Hepatic stellate cell (primary cell): ENCODE results near the gene STXBP5.
"Not testable (repeated sequence)": the region's sequence is repeated elsewhere in the genome, so short reads cannot be mapped to it uniquely, and the experiment has no call there.

Experiments used
- DNase-seq: peaks from one replicate; pipeline ENCODE4 v3.0.0; 2011; ENCODE audit warnings: low spot score

The STXBP5 gene

DNA sequence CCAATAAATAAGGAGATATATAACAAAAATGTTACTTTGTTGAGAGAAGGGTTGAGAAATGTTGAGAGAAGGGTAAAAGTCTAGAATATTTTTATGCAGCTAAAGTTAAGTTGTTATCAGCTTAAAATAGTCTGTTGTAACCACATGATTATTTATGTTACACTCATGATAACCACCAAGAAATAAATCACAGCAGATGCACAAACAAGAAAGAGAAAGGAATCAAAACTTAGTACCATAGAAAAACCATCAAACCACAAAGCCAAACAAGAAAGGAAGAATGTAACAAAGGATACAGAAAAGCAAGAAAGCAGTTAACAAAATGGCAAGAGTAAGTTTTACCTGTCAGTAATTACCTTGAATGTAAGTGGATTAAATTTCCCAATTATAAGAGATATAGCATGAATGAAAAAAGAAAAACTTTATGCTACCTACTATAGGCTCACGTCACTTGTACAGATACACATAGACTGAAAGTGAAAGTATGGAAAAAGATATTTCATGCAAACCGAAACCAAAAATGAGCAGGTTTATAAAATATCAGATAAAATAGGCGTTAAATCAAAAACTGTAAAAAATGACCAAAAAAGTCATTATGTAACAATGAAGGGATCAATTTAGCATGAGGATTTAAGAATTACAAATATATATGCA, 93.6 kb downstream of the STXBP5 start:
- DNase-seq = no peak

DNA sequence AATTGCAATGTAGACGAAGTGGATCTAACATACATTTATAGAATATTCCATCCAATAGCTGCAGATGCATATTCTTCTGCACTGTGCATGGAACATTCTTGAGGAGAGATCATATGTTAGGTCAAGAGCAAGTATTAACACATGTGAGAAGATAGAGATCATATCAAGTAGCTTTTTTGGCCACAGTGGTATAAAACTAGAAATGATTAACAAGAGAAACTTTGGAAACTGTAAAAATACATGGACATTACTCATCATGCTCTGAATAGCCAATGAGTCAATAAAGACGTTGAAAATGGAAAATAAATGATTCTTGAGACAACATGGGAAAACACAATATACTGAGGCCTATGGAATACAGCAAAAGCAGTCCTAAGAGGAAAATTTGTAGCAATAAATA, 94.2 kb downstream of the STXBP5 start:
- no peak for DNase-seq

DNA sequence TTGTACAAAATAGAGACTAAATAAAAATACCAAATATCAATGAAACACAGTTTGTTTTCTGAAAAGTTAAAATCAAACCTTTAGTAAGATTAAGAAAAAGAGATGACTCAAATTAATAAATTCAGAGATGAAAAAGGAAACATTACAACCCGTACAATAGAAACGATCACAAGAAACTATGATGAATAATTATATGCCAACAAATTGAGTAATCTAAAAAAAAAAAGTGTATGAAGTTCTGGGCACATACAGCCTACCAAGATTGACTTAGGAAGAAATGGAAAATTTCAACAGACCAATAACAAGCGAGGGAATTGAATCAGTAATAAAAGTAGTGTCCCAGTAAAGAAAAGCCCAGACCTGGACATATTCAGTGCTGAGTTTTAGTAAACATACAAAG, 94.8 kb downstream of the STXBP5 start:
- no peak for DNase-seq

DNA sequence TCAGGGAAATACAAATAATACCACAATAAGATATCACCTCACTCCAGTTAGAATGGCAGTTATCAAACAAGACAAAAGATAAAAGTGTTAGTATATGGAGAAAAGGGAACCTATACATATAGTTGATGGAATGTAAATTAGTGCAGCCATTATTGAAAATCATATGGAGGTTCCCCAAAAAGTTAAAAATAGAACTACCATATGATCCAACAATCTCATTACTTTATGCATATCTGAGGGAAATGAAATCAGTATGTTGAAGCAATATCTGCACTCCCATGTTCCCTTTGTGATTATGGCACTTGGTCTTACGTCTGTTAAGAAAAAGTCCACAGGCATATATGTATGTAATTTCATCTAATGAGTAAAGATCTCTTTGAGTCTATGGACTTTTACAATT, 96.9 kb downstream of the STXBP5 start:
- DNase-seq = no peak

DNA sequence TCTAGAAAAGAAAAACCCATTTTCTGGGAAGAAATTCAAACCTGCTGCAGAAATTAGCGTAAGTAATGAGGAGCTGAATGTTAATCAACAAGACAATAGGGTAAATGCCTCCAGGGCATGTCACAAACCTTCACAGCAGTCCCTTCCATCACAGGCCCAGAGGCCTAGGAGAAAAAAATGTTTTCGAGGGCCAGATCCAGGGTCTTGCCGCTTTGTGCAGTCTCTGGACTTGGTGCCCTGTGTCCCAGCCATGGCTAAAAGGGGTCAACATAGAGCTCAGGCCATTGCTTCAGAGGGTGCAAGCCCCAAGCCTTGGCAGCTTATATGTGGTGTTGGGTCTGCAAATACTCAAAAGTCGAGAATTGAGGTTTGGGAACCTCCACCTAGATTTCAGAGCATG, 99.8 kb downstream of the STXBP5 start:
- DNase-seq = no peak

DNA sequence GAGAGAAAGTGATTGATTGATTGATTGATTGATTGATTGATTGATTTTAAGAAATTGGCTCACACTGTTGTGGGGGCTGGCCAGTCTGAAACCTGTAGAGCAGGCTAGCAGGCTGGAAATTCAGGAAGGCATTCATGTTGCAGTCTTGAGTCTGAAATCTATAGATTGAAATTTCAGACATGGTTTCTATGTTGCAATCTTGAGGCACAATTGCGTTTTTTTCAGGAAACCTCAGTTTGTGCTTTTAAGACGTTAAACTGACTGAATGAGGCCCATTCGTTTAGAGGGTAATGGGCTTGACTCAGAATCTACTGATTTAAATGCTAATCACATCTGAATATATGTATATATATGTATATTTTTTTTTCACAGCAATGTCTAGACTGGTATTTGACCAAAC, 106.3 kb downstream of the STXBP5 start:
- DNase-seq = no peak

DNA sequence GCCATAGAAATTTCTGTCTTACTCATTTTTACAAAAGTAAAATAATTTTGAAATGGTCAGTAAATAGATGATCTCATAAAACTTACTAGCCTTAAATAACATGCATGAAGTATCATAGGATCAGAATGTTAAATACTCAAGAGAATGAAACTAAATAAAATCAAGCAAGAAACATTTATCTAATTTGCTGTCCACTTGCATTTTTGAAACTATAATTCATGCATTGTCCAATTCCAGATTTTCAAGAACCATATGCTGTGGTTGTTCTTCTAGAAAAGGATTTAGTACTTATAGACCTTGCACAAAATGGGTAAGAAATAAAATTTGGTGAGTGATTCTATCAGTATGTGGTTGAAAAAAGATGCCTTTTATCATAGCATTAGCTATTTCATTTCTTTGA, 107.0 kb downstream of the STXBP5 start:
- no peak for DNase-seq

DNA sequence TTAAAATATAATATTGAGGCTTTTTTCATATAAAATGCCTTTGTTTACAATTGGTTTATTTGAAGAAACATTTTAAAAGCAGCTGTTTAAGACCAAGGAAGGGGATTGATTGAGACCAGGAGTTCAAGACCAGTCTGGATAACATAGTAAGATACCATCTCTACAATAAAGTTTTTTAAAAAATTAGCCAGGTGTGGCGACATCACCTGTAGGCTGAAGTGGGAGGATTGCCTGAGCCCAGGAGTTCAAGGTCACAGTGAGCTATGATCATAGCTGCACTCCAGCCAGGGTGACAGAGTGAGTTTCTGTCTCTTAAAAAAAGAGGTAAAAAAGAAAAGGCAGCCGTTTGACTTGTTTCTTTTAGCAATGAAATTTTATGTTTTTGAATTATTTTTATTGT, 117.0 kb downstream of the STXBP5 start:
- no peak for DNase-seq

DNA sequence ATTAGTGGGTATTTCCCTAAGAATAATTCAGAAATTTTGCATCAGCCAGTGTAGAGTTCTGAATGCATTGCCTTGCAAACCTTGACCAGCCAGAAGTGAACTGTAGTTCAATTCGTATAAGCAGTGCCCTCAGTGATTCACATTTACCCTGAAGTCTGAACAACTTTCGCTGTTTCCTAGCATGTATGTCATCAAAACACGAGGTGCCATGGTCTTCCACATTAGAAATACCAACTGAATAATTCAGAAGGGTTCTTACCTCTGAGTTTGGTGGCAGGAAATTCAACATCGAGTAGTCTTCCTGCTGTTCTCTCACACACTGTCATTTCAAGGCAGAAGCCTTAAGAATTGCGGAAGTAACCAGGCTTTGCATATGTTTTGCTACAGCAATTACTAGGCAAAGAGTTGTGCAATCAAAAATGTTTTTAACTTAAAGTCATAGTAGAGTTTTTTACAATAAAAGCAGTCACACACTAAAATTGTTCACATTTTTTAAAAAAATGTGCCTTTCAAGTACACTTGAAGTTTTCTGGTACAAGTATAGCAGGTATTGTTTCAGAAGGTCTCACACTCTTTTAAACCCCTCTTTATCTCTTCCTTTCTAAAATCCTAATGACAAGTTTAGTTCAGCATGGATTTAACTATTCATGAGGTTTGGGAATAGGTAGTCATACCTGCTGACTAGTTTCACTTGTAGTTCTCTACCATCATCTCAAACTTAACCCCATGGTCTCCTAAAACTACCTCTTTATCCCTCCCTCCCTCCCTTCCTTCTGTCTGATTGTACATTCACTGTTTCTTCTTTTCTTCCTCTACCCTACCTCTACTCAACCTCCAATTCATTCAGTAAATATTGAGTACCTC, 118.3 kb downstream of the STXBP5 start:
- no peak for DNase-seq

DNA sequence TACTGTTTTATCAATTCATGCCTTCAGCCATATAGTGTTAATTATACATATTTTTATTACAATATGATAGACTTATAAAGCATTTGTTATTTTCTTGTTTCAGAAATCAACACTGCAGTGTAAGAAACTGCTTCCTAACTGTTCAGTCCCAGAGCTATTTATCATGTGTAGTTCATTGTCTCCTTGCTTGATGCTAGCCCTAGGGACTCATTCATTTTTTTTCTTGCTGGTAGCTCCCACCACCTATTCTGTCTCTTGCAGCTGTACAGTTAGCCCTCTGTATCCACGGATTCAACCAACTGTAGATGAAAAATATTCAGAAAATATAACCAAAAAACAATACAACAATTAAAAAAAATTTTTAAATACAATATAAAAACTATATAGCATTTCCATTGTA, 121.3 kb downstream of the STXBP5 start:
- DNase-seq = no peak

DNA sequence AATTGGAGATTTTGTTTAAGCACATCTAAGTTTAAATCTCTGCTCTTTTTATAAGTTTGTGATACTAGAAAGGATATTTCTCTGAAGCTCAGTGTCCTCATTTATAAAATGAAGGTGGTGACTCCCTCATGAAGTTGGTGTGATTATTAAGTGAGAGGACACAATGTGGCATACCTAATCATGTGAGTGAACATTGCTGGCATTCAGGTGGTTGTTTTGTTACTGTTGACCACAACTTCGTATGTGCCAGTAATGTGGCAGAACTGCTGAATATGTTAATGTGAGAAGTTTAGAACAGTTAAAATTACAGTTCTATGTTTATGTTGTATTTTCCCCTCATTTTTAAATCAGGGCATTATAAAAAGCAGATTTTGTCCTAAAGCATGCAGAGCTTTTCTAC, 127.2 kb downstream of the STXBP5 start:
- DNase-seq = no peak

DNA sequence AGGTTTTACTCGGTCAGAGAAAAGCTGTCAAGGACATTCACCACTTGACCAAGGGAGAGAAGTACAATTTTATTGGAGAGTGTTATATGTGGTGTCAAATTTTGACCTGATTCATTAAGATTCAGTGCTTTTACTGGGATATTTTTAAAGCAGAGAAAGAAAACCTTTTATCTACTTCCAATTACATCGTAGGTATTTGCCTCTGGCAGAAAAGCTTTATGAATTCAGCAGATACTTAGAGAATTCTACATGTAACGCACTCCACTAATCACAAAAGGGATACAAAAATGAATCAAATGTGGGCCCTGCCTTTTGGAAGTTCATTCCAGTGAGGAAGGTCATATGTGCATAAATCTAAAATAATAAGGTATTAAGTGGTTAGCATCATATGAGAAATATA, 133.7 kb downstream of the STXBP5 start:
- no peak for DNase-seq

DNA sequence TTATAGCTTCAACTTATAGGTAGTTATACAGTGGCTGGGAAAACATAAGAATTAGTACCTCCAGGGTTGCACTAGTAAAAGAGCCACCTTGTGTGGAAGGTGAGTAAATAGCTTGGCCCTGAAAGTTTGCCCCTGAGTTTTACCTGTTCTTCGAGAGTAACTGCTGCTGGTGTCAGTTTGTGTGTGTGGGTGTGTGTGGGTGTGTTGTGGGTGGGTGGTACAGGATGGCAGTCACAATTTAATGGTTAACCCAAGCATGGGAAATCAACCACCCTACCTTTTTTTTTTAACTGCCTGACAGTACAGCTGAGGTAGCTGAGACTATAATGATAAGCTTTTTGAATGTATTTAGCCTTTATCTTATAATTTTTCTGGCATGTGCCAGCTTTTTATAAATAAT, 137.3 kb downstream of the STXBP5 start:
- no peak for DNase-seq

DNA sequence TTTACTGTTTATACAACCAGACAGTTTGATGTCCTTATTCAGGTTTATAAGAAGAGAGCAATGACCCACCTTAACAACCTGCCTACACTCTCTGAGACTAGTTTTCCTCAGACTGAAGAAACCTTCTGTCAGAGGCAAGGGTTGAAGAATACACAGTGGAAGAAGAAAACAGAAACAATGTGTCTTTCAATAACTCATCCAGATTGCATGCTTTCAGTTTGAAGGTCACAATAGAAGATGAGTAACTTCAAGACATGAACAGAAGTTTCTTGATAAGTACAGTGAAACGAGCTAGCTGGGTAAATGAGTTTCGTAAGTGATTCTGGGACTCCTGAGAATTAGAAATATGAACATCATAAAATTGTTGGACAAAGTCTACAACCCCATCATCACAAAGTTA, 141.7 kb downstream of the STXBP5 start:
- DNase-seq = no peak

DNA sequence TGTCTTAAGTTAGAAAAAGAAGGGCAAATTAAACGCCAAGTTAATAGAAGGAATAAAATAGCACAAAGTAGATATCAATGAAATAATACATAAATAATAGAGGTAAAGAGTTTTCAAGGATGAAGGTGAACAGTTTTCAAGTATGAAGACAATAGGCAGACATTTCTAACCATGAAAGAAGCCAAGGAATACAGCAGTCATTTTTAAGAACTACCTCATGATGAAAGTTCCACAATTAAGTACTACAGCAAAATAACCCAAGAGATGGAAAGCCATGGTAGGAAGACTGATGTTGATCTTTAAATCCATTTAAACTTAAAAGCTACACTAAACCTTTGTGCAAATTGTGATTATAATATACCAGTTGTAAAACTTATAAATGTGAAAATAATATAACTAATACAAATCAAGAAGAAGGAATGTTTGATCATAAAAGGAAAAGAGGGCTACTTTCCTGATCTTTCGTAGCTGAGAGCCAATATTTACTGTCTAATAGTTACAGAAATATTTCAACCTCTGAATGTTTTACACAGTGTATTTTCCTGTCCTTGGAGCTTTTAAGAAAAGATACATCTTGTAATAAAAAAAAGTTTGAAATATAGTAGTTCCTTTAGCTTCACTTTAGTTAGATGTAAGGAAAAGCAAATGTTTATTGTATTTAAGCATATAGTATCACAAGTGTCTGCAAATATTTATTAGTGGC, 143.1 kb downstream of the STXBP5 start:
- no peak for DNase-seq

DNA sequence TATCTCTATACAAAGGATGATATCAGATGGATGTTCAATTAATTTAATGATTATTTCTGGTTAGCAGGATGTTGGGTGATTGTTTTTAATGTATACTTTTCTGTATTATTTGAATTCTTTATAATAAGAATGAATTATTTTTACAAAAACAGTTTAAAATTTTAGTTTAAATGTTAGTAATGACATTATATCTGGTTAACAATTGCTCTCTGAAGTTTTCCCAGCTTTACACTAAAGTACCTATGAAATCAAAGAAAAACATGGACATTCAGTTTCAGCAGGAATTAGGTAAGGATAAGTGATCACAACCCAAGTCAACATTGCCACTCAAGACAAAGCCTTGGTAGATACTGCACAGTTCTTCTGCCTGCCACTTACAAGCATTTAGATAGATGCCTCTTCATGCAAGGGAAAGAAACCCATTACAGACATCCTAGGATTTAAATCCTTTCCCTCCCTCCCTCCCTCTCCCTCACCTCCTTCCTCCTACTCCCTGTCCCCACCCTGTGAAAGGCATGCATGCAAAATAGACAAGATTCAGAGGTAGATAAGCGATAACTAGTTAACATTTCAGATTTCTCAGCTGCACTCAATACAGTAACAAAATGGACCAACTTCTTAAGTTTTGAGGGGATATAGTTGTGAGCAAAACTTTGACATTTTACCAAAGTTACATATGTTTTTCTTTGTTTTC, 143.8 kb downstream of the STXBP5 start:
- no peak for DNase-seq

DNA sequence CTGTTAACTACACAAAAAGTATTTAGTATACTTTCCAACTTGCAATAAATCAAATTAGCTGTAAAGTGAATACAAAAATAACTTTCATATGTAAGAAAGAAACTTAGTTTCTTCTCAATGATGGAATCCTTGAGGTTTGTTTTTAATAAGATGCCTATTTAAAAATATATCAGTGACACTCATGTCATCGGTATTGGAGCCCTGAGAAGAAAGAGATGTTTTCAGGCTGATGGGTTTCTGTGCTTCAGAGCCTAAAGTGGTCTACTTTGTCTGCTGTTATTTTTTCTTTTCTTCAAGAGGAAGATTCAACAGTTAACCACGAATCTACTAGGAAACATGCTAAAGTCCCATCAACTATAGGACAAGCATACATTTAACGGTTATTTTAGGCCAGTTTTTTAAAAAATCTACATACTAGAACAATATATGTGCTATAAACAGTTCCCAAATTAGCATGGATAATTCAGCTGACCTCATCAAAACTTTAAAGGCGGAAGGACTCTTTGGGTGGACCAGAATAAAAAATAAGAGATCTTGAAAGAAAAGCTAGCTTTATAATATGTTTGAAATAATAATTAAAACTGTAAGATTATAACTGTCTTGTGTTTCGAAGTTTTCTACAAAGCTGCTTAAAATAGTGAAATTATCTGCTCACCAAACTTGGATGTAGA, 157.2 kb downstream of the STXBP5 start:
- peak; percentile 0 for DNase-seq

DNA sequence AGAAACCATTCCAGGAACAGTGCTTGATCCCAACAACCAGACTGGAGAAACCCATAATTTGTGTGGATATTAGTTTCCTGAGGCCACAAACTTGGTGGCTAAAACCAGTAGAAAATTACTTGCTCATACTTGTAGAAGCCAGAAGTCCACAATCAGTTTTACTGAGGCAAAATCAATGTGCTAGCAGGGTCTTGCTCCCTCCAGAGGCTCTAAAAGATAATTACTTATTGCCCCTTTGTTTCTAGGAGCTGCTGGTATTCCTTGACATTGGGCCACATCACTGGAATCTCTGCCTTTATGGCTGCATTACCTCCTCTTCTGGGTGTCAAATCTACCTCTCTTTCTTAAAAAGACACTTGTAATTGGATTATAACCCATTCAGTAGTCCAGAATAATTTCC, 162.1 kb downstream of the STXBP5 start:
- DNase-seq = no peak

DNA sequence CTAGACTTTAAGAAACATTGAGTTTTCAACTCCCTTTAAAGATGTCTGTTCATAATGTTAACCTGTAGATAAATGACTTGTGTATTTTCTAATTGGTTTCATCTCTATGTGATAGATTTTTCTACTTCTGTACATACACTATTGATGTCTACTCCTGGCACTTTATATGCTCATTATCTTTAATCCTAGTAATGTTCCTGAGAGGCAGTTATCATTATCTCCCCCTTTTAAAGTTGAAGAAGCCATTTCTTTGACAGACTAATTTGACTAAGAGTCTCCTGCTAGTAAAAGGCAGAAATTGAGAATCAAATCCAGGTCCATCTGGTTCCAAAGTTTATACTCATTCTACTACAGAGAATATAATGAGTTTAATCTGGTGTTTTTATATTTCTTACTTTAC, 167.1 kb downstream of the STXBP5 start:
- no peak for DNase-seq

DNA sequence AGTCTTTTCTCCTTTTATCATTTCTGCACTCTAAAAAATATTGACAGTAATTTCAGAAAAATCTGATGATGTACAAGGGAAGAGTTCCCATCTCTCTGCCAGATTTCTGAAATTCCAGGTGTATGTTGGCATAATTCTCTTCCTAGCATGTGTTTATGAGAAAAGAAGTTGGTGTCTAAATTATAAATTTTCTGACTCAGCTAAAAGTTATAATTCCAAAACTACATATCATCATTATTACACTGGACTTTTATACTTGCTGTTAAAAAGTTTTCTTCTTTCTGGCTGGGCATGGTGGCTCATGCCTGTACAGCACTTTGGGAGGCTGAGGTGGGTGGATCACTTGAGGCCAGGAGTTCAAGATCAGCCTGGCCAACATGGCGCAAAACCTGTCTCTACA, 168.6 kb downstream of the STXBP5 start:
- no peak for DNase-seq

DNA sequence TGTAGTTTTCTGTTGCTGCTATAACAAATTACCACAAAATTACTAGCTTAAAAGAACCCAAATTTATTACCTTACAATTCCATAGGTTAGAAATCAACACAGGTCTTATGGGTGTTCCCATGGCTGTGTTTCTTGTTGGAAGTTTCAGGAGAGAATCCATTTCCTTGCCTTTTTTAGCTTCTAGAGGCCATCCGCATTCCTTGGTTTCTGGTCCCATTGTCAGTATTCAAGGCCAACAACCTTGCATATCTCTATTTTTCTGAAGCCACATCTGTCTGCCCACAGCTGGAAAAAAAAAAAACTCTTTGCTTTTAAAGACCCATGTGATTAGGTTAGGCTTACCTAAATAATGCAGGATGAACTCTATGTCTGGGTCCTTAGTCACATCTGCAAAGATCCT, 174.6 kb downstream of the STXBP5 start:
- no peak for DNase-seq

DNA sequence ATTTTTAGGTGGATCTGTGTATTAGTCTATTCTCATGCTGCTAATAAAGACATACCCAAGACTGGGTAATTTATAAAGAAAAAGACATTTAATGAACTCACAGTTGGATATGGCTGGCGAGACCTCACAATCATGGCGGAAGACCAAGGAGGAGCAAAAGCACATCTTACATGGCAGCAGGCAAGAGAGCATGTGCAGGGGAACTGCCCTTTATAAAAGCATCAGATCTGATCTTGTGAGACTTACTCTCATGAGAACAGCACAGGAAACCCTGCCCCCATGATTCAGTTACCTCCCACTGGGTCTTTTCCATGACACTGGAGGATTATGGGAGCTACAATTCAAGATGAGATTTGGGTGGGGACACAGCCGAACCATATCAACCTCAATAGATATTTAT, 176.6 kb downstream of the STXBP5 start:
- not testable (repeated sequence) for DNase-seq
